Loucy (cell line): ENCODE data around the gene ZSWIM5.

Source experiments
- CTCF ChIP-seq: fragments of 200-600 bp; sonication (generic); conservative IDR thresholded peaks from 2 replicates; pipeline ENCODE4 v1.5.1; 2014; ENCODE audit warnings: mild to moderate bottlenecking, antibody characterized with exemption, low read length
- EZH2phosphoT487 ChIP-seq: fragments of 200-600 bp; IDR thresholded peaks from 2 replicates; pipeline ENCODE4 v1.6.1; 2018; ENCODE audit warnings: antibody characterized with exemption, mild to moderate bottlenecking, moderate library complexity, borderline replicate concordance

GRCh38 chr1:45084562-45084961 is 121.8 kb downstream of the ZSWIM5 start:
- no peak for TF ChIP-seq CTCF
- TF ChIP-seq EZH2phosphoT487, result no peak
